ENCODE data around the gene SLC26A11.
"Not testable (repeated sequence)": the region's sequence is repeated elsewhere in the genome, so short reads cannot be mapped to it uniquely, and the experiment has no call there.

SLC26A11 gene

DNA sequence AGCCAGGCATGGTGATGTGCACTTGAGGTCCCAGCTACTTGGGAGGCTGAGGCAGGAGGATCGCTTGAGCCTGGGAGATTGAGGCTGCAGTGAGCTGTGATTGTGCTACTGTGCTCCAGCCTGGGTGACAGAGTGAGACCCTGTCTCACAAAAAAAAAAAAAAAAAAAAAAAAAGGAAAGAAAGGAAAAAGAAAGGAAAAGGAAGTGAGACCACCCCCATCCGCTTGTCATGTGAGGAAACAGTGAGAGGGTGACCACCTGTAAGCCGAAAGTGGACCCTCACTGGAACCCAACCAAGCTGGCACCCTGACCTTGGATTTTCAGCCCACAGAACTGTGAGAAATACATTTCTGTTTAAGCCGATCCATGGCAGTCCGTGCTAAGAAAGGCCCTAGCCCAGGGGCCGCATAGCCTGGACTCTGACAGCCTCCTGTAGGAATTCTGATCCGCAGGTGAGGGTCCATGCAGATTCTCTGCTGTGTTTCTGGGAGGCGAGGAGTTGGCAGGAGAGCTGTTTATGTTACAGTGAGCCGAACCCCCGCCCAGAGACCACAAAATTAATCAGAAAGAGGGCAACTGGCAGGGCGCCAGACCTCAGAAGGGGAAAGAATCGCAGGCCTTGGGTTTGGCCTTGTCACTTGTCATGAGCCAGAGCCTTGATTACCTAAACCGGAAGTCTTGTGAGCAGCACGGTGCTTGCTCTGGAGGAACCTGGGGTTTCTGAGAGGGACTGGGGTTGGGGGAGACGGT is 1.0 kb upstream of the SLC26A11 start:
- peak; percentile 79 for DNase-seq

GRCh38 chr17:80219763-80220053 is 519 bp upstream of the SLC26A11 start:
- DNase-seq, result no peak

DNA sequence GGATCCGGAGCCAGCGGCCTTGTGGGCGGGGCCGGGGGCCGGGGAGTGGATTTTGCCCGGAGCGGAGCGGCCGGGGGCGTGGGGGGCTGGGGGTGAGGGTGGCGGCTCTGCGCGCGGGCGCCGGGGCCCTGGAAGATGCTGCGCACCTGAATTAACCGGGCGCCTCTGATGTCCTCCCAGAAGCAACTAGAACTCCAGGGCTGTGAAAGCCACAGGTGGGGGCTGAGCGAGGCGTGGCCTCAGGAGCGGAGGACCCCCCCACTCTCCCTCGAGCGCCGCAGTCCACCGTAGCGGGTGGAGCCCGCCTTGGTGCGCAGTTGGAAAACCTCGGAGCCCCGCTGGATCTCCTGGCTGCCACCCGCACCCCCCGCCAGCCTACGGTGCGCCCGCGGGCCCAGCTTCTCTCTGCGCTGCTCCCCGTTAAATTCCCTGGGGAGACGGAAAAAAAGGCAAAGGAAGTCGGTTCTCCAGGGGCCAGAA is 549 bp downstream of the SLC26A11 start:
- DNase-seq, result peak; percentile 46

GRCh38 chr17:80221351-80222105 is 1.3 kb downstream of the SLC26A11 start:
- DNase-seq, result no peak

GRCh38 chr17:80222376-80223141 is 2.3 kb downstream of the SLC26A11 start:
- DNase-seq, result no peak

- no peak for DNase-seq
These were observed 3.1 kb downstream of the SLC26A11 start for GRCh38 chr17:80223142-80223815.

DNA sequence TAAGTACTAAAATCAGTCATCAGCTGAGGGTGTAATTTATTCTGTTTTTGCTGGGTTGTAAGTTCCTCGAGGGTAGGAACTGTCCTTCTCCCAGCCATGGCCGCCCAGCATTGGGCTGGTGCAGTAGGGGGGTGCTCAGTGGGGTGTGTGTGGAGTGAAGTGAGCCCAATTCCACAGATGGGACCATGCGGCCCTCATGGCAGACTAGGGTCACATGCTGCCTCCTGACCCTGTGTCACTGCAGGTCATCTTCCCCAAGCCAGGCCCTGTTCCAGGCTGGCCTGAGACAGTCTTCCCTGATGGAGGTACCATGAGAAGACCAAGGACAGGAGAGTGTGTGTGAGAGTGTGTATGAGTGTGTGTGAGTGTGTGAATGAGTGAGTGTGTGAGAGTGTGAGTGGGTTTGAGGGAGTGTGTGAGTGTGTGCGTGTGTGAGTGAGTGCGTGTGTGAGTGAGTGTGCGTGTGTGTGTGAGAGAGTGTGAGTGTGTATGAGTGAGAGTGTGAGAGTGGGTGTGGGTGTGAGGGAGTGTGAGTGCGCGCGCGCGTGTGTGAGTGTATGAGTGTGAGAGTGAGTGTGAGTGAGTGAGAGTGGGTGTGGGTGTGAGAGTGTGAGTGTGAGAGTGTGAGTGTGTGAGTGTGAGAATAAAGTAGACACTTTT is 3.7 kb downstream of the SLC26A11 start:
- no peak for DNase-seq

GRCh38 chr17:80224683-80225082 is 4.5 kb downstream of the SLC26A11 start:
- no peak for DNase-seq

DNA sequence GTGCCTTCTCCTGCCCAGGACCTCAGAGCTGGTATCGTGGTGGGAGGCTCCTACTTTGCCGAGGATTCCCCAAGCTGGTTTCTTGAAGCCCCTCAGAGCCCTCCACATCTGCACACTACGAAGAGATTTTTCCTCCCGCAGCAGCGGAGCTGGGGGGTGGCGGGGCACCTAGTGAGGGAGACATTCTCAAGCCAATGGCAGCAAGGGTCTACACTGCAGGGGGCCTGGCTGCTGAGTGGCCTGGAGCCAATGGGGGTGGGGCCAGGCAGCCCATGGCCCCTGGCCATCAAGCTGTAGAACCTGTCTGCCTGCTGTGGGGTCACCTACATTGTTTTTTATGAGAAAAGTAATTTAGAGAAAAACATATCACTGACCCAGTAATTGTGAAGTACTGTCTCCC is 5.0 kb downstream of the SLC26A11 start:
- no peak for DNase-seq

- no peak for DNase-seq
These were observed 6.9 kb downstream of the SLC26A11 start for GRCh38 chr17:80227156-80227555.

DNA sequence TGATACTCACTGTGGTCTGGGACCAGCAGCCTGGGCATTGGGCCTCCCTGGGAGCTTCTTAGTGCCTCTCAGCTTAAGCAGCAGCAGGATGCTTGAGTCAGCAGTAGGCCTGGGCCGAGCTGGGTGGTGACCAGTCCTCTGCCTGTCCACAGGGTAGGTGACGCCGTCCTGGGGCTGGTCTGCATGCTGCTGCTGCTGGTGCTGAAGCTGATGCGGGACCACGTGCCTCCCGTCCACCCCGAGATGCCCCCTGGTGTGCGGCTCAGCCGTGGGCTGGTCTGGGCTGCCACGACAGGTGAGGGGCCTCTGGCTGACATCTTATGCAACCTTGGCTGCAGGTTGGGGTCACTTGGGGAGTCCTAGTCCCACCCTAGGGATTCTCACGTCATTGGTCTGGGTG is 7.4 kb downstream of the SLC26A11 start:
- DNase-seq, result no peak

- no peak for DNase-seq
These were observed 8.2 kb downstream of the SLC26A11 start for GRCh38 chr17:80228477-80228876.

- no peak for DNase-seq
These were observed 8.8 kb downstream of the SLC26A11 start for GRCh38 chr17:80229011-80229410.

DNA sequence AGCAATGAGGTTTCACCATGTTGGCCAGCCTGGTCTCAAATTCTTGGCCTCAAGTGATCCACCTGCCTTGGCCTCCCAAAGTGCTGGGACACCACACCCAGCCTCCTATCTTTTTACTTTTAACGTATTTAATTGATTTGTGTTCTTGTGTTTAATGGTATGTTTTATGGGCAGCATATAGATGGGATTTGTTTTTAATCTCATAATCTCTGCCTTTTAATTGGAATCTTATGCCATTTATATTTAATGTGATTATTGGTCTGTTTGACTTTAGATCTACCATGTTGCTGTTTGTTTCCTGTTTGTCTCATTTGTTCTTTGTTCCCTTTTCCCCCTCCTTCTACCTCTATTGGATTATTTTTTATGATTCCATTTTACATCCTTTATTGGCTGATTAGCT is 12.2 kb downstream of the SLC26A11 start:
- no peak for DNase-seq

GRCh38 chr17:80233202-80233601 is 13.0 kb downstream of the SLC26A11 start:
- DNase-seq, result no peak

- no peak for DNase-seq
These were observed 16.7 kb downstream of the SLC26A11 start for GRCh38 chr17:80236911-80237310.

DNA sequence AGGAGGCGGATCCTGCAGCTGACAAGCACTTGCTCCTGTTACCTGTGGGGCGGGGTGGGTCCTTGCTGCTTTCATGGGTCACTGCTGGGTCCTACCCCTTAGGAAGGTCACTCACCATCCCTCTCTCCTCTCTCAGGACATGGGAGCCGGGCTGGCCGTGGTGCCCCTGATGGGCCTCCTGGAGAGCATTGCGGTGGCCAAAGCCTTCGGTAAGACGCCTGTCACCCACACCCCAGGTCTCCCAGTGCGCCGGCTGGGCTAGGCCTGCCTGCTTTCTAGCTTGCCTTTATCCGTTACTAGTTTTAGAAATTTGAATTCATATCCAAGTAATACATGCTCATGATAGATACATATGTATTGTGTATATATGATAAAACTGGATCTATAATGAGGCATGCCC is 17.2 kb downstream of the SLC26A11 start:
- DNase-seq, result no peak

DNA sequence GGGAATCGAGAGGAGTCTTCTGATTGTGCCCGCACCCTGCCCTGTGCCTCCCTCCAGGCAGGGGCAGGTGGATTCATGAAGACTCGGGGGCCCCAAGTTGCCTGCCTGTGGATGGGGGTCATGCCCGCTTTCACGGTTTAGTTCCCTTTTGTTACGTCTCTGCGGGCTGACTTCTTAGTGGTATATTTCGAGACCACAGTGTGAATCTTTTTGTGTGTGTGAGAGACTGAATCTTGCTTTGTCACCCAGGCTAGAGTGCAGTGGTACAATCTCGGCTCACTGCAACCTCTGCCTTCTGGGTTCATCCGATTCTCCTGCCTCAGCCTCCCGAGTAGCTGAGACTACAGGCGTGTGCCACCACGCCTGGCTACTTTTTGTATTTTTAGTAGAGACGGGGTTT is 22.3 kb downstream of the SLC26A11 start:
- DNase-seq, result no peak

- DNase-seq, result no peak
These were observed 23.6 kb downstream of the SLC26A11 start for GRCh38 chr17:80243526-80244433.

- not testable (repeated sequence) for DNase-seq
These were observed 24.2 kb downstream of the SLC26A11 start for GRCh38 chr17:80244448-80244847.

DNA sequence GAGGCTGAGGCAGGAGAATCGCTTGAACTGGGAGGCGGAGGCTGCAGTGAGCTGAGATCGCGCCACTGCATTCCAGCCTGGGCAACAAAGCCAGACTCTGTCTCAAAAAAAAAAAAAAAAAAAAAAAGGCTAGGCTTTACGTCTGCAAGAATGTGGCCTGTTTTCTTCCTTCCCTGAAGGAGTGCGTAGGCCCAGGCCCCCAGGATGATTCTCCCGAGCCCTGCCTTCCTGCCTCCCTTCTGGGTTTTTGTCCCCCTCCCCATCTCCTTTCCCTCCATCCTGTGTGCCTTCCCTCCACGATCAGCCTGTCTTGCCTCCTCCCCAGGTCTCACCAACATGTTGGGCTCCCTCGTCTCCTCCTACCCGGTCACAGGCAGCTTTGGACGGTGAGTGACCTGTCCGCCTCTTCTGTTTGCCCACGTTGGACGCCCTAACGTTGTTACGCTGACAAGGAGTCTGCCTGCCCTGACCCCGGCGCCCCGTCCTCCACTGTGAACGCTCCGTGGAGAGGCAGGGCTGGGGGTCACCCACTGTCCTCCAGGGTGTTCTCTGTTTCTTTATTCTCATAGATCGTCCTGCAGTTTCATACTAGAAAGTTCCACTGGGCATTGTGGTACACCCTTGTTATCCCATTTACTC is 24.8 kb downstream of the SLC26A11 start:
- no peak for DNase-seq
